ENCODE results near the gene TM4SF20.

TM4SF20 gene

DNA sequence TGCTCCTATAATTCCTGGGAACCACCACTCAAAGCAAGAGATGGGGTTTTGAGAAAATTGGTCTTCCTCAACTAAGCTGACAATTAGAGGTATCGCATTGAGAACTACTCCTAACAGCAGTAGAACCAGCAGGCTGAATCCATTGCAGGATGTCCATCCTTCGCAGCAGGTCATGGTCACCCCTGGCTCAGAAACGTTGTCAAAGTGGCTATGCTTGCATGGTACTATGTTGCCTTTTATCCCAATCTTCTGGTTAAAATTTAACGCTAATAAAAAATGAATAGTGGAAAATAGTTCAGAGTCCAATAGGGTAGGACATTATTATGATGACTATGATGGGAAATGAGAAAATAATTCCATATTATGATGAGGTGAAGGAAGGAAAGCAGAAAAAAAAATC, at the start of gene TM4SF20:
TM4SF20 (minus strand) TSS at position 212 of the 400 bp plus-strand sequence; CDS start at position 174, 38 bp downstream.
- DNase-seq, result no peak
- intact Hi-C loops (cut with DNase I; ENCODE audit: low total_unique reads), result no loop called here
- H3K27ac ChIP-seq, result no peak within 1 kb of the TSS
- TF ChIP-seq CTCF (IDR thresholded peaks at IDR 0.05), result no peak
- no peaks in the 10 kb centered on the region for H3K36me3 ChIP-seq
- H3K9me3 ChIP-seq, result no peaks in the 10 kb centered on the region
- H3K27me3 ChIP-seq, result peaks cover 0 to 4% of the 10 kb centered on the region in 2 donors
- no peaks in the 10 kb centered on the region for H3K4me1 ChIP-seq
- no peak within 1 kb of the TSS for H3K4me3 ChIP-seq

DNA sequence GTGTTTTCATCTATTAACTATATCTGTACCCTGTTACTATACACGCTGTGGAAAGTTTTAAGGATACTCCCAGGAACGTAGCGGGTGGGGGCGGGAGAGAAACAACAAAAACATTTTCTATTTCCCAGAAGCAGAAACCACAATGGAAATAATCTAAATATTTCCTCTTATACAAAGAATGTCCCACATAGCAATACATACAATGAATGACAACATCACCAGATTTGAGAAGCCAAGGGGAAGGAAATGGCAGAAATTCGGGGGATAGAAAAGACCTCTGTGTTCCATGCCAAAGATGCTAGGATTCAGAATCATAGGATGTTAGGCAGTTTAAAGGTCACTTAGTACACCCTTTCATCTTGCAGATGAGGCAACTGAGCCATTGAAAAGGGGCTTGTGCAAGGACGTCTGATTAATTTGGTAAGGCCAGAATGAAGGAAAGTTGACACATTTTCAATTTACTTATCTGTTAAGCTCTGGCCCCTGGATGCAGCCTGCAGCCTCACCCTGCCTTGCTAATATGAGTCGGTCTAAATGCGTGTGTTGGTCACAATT, 49.7 kb upstream of the TM4SF20 start:
- H3K27ac ChIP-seq, result no peak overlapping the region
- no peaks in the 10 kb centered on the region for H3K4me1 ChIP-seq
- DNase-seq, result no peak
- H3K4me3 ChIP-seq, result no peak overlapping the region
- intact Hi-C loops (cut with DNase I; ENCODE audit: low total_unique reads), result no loop called here
- no peaks in the 10 kb centered on the region for H3K36me3 ChIP-seq
- no peak for TF ChIP-seq CTCF (IDR thresholded peaks at IDR 0.05)
- H3K27me3 ChIP-seq, result no peaks in the 10 kb centered on the region
- peaks cover 0 to 11% (median 10%) of the 10 kb centered on the region in 3 donors for H3K9me3 ChIP-seq

GRCh38 chr2:227423656-227424499, 44.8 kb upstream of the TM4SF20 start:
- H3K4me1 ChIP-seq, result no peaks in the 10 kb centered on the region
- H3K9me3 ChIP-seq, result no peaks in the 10 kb centered on the region
- no peaks in the 10 kb centered on the region for H3K27me3 ChIP-seq
- DNase-seq, result no peak
- H3K27ac ChIP-seq, result no peak overlapping the region
- H3K4me3 ChIP-seq, result no peak overlapping the region
- H3K36me3 ChIP-seq, result no peaks in the 10 kb centered on the region
- TF ChIP-seq CTCF (IDR thresholded peaks at IDR 0.05), result no peak
- intact Hi-C loops (cut with DNase I; ENCODE audit: low total_unique reads), result no loop called here

DNA sequence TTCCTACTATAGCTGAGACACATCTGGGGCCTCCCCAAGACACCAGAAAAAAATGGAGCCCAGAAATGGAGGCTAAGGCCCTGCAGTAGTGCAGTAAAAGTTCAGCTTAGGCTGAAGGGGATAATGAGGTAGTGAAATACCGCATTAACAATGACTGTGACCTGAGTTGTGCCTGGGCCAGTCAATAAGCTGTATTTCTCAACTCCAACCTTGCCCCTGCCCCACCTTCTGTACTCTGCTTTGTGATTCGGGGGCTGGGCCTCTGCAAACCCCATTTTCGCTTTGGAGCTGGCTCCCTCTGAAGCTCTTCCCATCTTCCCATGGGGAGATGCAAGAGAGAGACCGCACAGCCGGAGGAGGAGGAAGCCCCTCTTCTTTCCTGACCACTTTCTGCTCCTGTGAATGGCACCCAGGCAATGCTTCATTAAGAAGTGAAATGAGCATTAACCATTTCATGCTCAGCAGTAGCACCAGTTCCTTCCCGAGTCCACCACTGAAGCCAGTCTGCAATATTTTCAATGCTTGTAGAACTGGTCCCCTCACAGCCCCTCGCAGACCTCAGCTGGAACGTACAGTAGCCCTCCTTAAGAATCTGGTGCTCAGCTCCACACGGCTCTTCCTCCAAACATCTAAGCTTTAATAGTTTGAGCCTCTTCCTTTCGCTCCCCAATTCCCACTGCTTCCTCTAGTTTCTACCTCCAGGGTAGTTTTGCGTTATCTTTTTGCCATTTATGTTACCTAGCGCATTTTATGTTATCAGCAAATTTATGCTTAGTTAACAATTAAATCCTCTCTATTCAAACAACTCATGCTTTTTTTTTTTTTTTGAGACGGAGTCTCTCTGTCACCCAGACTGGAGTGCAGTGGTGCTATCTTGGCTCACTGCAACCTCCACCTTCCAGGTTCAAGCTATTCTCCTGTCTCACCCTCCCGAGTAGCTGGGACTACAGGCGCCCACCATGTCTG, 41.3 kb upstream of the TM4SF20 start:
- H3K4me3 ChIP-seq, result no peak overlapping the region
- no peaks in the 10 kb centered on the region for H3K27me3 ChIP-seq
- H3K27ac ChIP-seq, result no peak overlapping the region
- intact Hi-C loops (cut with DNase I; ENCODE audit: low total_unique reads), result no loop called here
- no peak for DNase-seq
- TF ChIP-seq CTCF (IDR thresholded peaks at IDR 0.05), result no peak
- H3K4me1 ChIP-seq, result peaks cover 0 to 6% (median 1%) of the 10 kb centered on the region in 4 donors
- no peaks in the 10 kb centered on the region for H3K36me3 ChIP-seq
- H3K9me3 ChIP-seq, result no peaks in the 10 kb centered on the region

DNA sequence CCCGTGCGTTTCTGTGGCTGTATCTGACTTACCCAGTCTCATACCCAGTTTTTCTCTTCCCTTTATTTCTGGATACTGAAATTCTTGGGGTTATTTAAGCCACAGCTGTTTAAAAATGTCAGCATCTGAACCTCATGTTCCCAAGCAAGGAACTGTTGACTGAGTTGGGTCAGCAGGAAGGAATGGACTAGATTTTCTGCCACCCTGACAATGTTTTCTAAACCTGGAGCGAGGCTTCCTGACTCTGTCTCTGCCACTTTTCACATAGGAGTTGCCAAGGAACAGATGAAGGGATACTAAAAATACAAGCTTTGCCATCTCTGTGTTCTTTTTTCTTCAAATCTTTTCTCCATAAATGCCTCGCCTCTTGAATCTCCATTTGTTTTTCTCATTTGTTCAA, 37.6 kb upstream of the TM4SF20 start:
- intact Hi-C loops (cut with DNase I; ENCODE audit: low total_unique reads), result no loop called here

More for the DNA sequence above, 37.6 kb upstream of the TM4SF20 start:
- H3K36me3 ChIP-seq, result no peaks in the 10 kb centered on the region
- H3K27ac ChIP-seq, result no peak overlapping the region
- no peaks in the 10 kb centered on the region for H3K27me3 ChIP-seq
- no peak for TF ChIP-seq CTCF (IDR thresholded peaks at IDR 0.05)
- no peak for DNase-seq
- no peaks in the 10 kb centered on the region for H3K9me3 ChIP-seq
- peaks cover 0 to 7% (median 2%) of the 10 kb centered on the region in 4 donors for H3K4me1 ChIP-seq
- H3K4me3 ChIP-seq, result no peak overlapping the region

All from tibial artery (tissue), 4 donors.